ENCODE measurements around the gene RUFY2.

GRCh38 chr10:68385740-68386139 lies 21.3 kb downstream of the RUFY2 start:
- no peak for TF ChIP-seq POLR2A (IDR thresholded peaks at IDR 0.05)
- TF ChIP-seq, protein P1, sequence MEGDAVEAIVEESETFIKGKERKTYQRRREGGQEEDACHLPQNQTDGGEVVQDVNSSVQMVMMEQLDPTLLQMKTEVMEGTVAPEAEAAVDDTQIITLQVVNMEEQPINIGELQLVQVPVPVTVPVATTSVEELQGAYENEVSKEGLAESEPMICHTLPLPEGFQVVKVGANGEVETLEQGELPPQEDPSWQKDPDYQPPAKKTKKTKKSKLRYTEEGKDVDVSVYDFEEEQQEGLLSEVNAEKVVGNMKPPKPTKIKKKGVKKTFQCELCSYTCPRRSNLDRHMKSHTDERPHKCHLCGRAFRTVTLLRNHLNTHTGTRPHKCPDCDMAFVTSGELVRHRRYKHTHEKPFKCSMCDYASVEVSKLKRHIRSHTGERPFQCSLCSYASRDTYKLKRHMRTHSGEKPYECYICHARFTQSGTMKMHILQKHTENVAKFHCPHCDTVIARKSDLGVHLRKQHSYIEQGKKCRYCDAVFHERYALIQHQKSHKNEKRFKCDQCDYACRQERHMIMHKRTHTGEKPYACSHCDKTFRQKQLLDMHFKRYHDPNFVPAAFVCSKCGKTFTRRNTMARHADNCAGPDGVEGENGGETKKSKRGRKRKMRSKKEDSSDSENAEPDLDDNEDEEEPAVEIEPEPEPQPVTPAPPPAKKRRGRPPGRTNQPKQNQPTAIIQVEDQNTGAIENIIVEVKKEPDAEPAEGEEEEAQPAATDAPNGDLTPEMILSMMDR (IDR thresholded peaks at IDR 0.05) = no peak
